Lower leg skin (tissue), 4 donors: Measurements from ENCODE around the gene ACTR2. TPM values are rescaled to one million over a fixed set of nuclear protein-coding genes. Genes with fewer than 3 reads are reported as not detected.

Experiments
- DNase-seq, 2 donors: peaks; one replicate each; pipeline ENCODE4 v3.0.0-alpha.2; 2019; ENCODE audit warnings: low spot score in 2 of 2
- H3K4me3 ChIP-seq: fragments of 200-600 bp; sonication (generic); 2 replicates; pipeline ENCODE4 v1.5.1; 2017; ENCODE audit warnings: mild to moderate bottlenecking, low read depth; ENCODE audit not compliant: poor library complexity, severe bottlenecking
- CTCF ChIP-seq, 3 donors: fragments of 450-650 bp; IDR thresholded peaks; one replicate each; pipeline ENCODE4 v1.5.1; 2016; ENCODE audit warnings: antibody characterized with exemption in 3 of 3, mild to moderate bottlenecking in 3 of 3, moderate library complexity in 2 of 3
- POLR2A ChIP-seq, 2 donors: fragments of 450-650 bp; IDR thresholded peaks; one replicate each; pipeline ENCODE4 v1.6.1; 2016 to 2017; ENCODE audit warnings: antibody characterized with exemption in 2 of 2, mild to moderate bottlenecking in 1 of 2, moderate library complexity in 1 of 2
- WGBS, 2 donors: methylation state at CpG; one replicate each; pipeline ENCODE4 v1.1.5; 2018; 5-methylcytosine and 5-hydroxymethylcytosine counted together
- intact Hi-C: fragments of 100-400 bp; cut with DNase I; formaldehyde crosslinking; loops from one replicate; pipeline ENCODE4 v1.15.0; 2023; ENCODE audit warnings: low total_unique reads
- total RNA-seq, 4 donors: library from RNA; depleted of rRNA; stranded (reverse); fragments of >200 nt; gene quantifications; one replicate each; pipeline ENCODE4 v1.1.0, GENCODE V29; 2016

The ACTR2 gene
- total RNA-seq, 4 donors from 2014 or later: 44.1 to 58.7 (median 50.9) TPM

- TF ChIP-seq CTCF (IDR thresholded peaks at IDR 0.05): no peak
- no peak for TF ChIP-seq POLR2A (IDR thresholded peaks at IDR 0.05)
- DNase-seq: no peak
- intact Hi-C loops: no loop called here
- no peak overlapping the region for H3K4me3 ChIP-seq
- WGBS, 2 donors: 79 to 83% methylated on average over 6 of the region's 6 CpGs
These were observed 83.4 kb downstream of the ACTR2 start for GRCh38 chr2:65311049-65311448.

GRCh38 chr2:65311596-65311995 lies 84.0 kb downstream of the ACTR2 start:
- WGBS, 2 donors: 92 to 93% methylated on average over 7 of the region's 7 CpGs
- no peak for DNase-seq
- H3K4me3 ChIP-seq: no peak overlapping the region
- intact Hi-C loops: no loop called here
- TF ChIP-seq POLR2A (IDR thresholded peaks at IDR 0.05): no peak
- no peak for TF ChIP-seq CTCF (IDR thresholded peaks at IDR 0.05)

- WGBS, 2 donors: 91 to 93% methylated on average over 49 to 52 of the region's 52 CpGs
- intact Hi-C loops: no loop called here
- no peak for DNase-seq
- no peak overlapping the region for H3K4me3 ChIP-seq
- TF ChIP-seq CTCF (IDR thresholded peaks at IDR 0.05): no peak
- no peak for TF ChIP-seq POLR2A (IDR thresholded peaks at IDR 0.05)
These were observed 85.7 kb downstream of the ACTR2 start for GRCh38 chr2:65313126-65313953.

- WGBS, 2 donors: 96 to 97% methylated on average over 24 of the region's 24 CpGs
- TF ChIP-seq CTCF (IDR thresholded peaks at IDR 0.05): no peak
- no peak for TF ChIP-seq POLR2A (IDR thresholded peaks at IDR 0.05)
- H3K4me3 ChIP-seq: no peak overlapping the region
- no peak for DNase-seq
- intact Hi-C loops: no loop called here
These were observed 86.3 kb downstream of the ACTR2 start for GRCh38 chr2:65313954-65314256.

GRCh38 chr2:65314801-65315441 lies 87.3 kb downstream of the ACTR2 start:
- 73 to 82% methylated on average over 8 of the region's 8 CpGs for WGBS, 2 donors
- H3K4me3 ChIP-seq: no peak overlapping the region
- DNase-seq: peak in 1 of 2 donors; percentile 25
- intact Hi-C loops: no loop called here
- no peak for TF ChIP-seq CTCF (IDR thresholded peaks at IDR 0.05)
- no peak for TF ChIP-seq POLR2A (IDR thresholded peaks at IDR 0.05)
